A673 (cell line): Measurements from ENCODE around the gene GRIN2A.

ENCODE experiments used
- EZH2 ChIP-seq: fragments of 200-600 bp; sonication (generic); IDR thresholded peaks from 2 replicates; pipeline ENCODE4 v1.6.1; 2017; ENCODE audit warnings: borderline replicate concordance, low read depth, mild to moderate bottlenecking, mixed read lengths, antibody characterized with exemption, low read length; ENCODE audit not compliant: poor library complexity, severe bottlenecking
- TF ChIP-seq, protein P1 (sequence below): fragments of 300-800, 200-600 bp; sonication (generic); conservative IDR thresholded peaks from 2 replicates; pipeline ENCODE4 v1.5.1; 2017; ENCODE audit warnings: low read depth, mild to moderate bottlenecking, antibody characterized with exemption, low read length, moderate library complexity, mixed read lengths

- TF ChIP-seq, protein P1, sequence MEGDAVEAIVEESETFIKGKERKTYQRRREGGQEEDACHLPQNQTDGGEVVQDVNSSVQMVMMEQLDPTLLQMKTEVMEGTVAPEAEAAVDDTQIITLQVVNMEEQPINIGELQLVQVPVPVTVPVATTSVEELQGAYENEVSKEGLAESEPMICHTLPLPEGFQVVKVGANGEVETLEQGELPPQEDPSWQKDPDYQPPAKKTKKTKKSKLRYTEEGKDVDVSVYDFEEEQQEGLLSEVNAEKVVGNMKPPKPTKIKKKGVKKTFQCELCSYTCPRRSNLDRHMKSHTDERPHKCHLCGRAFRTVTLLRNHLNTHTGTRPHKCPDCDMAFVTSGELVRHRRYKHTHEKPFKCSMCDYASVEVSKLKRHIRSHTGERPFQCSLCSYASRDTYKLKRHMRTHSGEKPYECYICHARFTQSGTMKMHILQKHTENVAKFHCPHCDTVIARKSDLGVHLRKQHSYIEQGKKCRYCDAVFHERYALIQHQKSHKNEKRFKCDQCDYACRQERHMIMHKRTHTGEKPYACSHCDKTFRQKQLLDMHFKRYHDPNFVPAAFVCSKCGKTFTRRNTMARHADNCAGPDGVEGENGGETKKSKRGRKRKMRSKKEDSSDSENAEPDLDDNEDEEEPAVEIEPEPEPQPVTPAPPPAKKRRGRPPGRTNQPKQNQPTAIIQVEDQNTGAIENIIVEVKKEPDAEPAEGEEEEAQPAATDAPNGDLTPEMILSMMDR: no peak
- no peak for TF ChIP-seq EZH2
Observed at GRCh38 chr16:9820476-9821246, 361.6 kb downstream of the GRIN2A start.
